Parathyroid adenoma (tissue), 2 donors: ENCODE measurements around the gene TAF10.

Experiments
- H2AFZ ChIP-seq: fragments of 300-600 bp; sonication (generic); one replicate; pipeline ENCODE4 v1.7.0; 2017; ENCODE audit warnings: antibody characterized with exemption, mild to moderate bottlenecking
- H3K27ac ChIP-seq: fragments of 300-600 bp; sonication (generic); one replicate; pipeline ENCODE4 v1.7.0; 2017
- H3K27me3 ChIP-seq: fragments of 300-600 bp; sonication (generic); one replicate; pipeline ENCODE4 v1.7.0; 2017; ENCODE audit warnings: low read length; ENCODE audit not compliant: control insufficient read depth, insufficient read depth
- H3K36me3 ChIP-seq: fragments of 300-600 bp; sonication (generic); one replicate; pipeline ENCODE4 v1.7.0; 2017; ENCODE audit warnings: low read length; ENCODE audit not compliant: control insufficient read depth, insufficient read depth
- H3K4me1 ChIP-seq: fragments of 300-600 bp; sonication (generic); one replicate; pipeline ENCODE4 v1.7.0; 2017; ENCODE audit warnings: control low read depth
- H3K4me2 ChIP-seq: fragments of 300-600 bp; sonication (generic); one replicate; pipeline ENCODE4 v1.7.0; 2017; ENCODE audit warnings: low read length
- H3K4me3 ChIP-seq: fragments of 300-600 bp; sonication (generic); one replicate; pipeline ENCODE4 v1.7.0; 2017; ENCODE audit warnings: low read depth, low read length
- H3K79me2 ChIP-seq: fragments of 300-600 bp; sonication (generic); one replicate; pipeline ENCODE4 v1.7.0; 2017; ENCODE audit warnings: control low read depth
- H3K9ac ChIP-seq: fragments of 300-600 bp; sonication (generic); one replicate; pipeline ENCODE4 v1.7.0; 2017; ENCODE audit warnings: mild to moderate bottlenecking
- H3K9me3 ChIP-seq: fragments of 300-600 bp; sonication (generic); one replicate; pipeline ENCODE4 v1.7.0; 2017; ENCODE audit warnings: low read length; ENCODE audit not compliant: control insufficient read depth
- CTCF ChIP-seq: fragments of 300-600 bp; sonication (generic); IDR thresholded peaks from one replicate; pipeline ENCODE4 v1.7.0; 2017; ENCODE audit warnings: antibody characterized with exemption, mild to moderate bottlenecking
- donor health status: primary hyperparathyroidism.

TAF10 gene

GRCh38 chr11:6633422-6634408, 21.7 kb upstream of the TAF10 start:
- H3K9ac ChIP-seq, result no peak overlapping the region
- no peak overlapping the region for H3K4me2 ChIP-seq
- no peak overlapping the region for H3K4me3 ChIP-seq
- no peak for TF ChIP-seq CTCF
- no peaks in the 10 kb centered on the region for H3K9me3 ChIP-seq
- H3K36me3 ChIP-seq, result no peaks in the 10 kb centered on the region
- H3K27me3 ChIP-seq, result no peaks in the 10 kb centered on the region
- H3K79me2 ChIP-seq, result no peaks in the 10 kb centered on the region
- no peak overlapping the region for H2AFZ ChIP-seq
- no peak overlapping the region for H3K27ac ChIP-seq
- no peaks in the 10 kb centered on the region for H3K4me1 ChIP-seq

GRCh38 chr11:6632116-6633073, 20.4 kb upstream of the TAF10 start:
- H3K4me2 ChIP-seq, result no peak overlapping the region
- H3K9ac ChIP-seq, result no peak overlapping the region
- H3K9me3 ChIP-seq, result no peaks in the 10 kb centered on the region
- H3K36me3 ChIP-seq, result no peaks in the 10 kb centered on the region
- H3K79me2 ChIP-seq, result no peaks in the 10 kb centered on the region
- no peak overlapping the region for H2AFZ ChIP-seq
- no peaks in the 10 kb centered on the region for H3K27me3 ChIP-seq
- no peaks in the 10 kb centered on the region for H3K4me1 ChIP-seq
- H3K4me3 ChIP-seq, result no peak overlapping the region
- TF ChIP-seq CTCF, result no peak
- no peak overlapping the region for H3K27ac ChIP-seq

GRCh38 chr11:6631361-6631890, 19.4 kb upstream of the TAF10 start:
- Histone ChIP-seq H3K27ac (no peak overlapping the region), H3K4me1 (no peaks in the 10 kb centered on the region), H3K4me3 (no peak overlapping the region), H3K27me3 (no peaks in the 10 kb centered on the region), H3K79me2 (no peaks in the 10 kb centered on the region), H3K9ac (no peak overlapping the region), H3K4me2 (no peak overlapping the region), H3K9me3 (no peaks in the 10 kb centered on the region), H3K36me3 (no peaks in the 10 kb centered on the region), H2AFZ (no peak overlapping the region)
- no peak for TF ChIP-seq CTCF

- no peak overlapping the region for H3K27ac ChIP-seq
- no peaks in the 10 kb centered on the region for H3K79me2 ChIP-seq
- TF ChIP-seq CTCF, result no peak
- no peak overlapping the region for H3K9ac ChIP-seq
- no peaks in the 10 kb centered on the region for H3K36me3 ChIP-seq
- H3K4me3 ChIP-seq, result no peak overlapping the region
- no peaks in the 10 kb centered on the region for H3K27me3 ChIP-seq
- H3K9me3 ChIP-seq, result no peaks in the 10 kb centered on the region
- peak overlapping the region; percentile 56 for H2AFZ ChIP-seq
- no peak overlapping the region for H3K4me2 ChIP-seq
- no peaks in the 10 kb centered on the region for H3K4me1 ChIP-seq
These were observed 18.7 kb upstream of the TAF10 start for GRCh38 chr11:6630632-6631291.
